ENCODE results near the gene CC2D2B.
"Not testable (repeated sequence)": the region's sequence is repeated elsewhere in the genome, so short reads cannot be mapped to it uniquely, and the experiment has no call there.

CC2D2B gene

GRCh38 chr10:96022739-96023138 is 115.0 kb downstream of the CC2D2B start:
- DNase-seq: no peak

- DNase-seq: no peak
Measured at GRCh38 chr10:96023168-96023567, 115.4 kb downstream of the CC2D2B start.

- DNase-seq: no peak
Measured at GRCh38 chr10:96025566-96025965, 117.8 kb downstream of the CC2D2B start.

GRCh38 chr10:96034625-96035024 is 126.8 kb downstream of the CC2D2B start:
- no peak for DNase-seq

GRCh38 chr10:96038476-96039387 is 131.0 kb downstream of the CC2D2B start:
- no peak for DNase-seq

- DNase-seq: no peak
Measured at GRCh38 chr10:96041146-96041545, 133.4 kb downstream of the CC2D2B start.

GRCh38 chr10:96043033-96043892 is 135.5 kb downstream of the CC2D2B start, which contains the start of gene CCNJ:
Gene CCNJ (plus strand): TSS chr10:96043583. CDS start chr10:96044394, 811 bp downstream.
- DNase-seq: peak; percentile 95

GRCh38 chr10:96043893-96044715 is 136.3 kb downstream of the CC2D2B start:
- DNase-seq: peak; percentile 93

- DNase-seq: no peak
Measured at GRCh38 chr10:96044736-96045135, 137.0 kb downstream of the CC2D2B start.

- DNase-seq: no peak
Measured at GRCh38 chr10:96046546-96046945, 138.8 kb downstream of the CC2D2B start.

GRCh38 chr10:96047004-96047649 is 139.4 kb downstream of the CC2D2B start:
- DNase-seq: no peak

GRCh38 chr10:96047925-96048324 is 140.2 kb downstream of the CC2D2B start:
- not testable (repeated sequence) for DNase-seq

- DNase-seq: no peak
Measured at GRCh38 chr10:96049340-96049739, 141.6 kb downstream of the CC2D2B start.

- no peak for DNase-seq
Measured at GRCh38 chr10:96053985-96054384, 146.2 kb downstream of the CC2D2B start.

GRCh38 chr10:96056787-96057186 is 149.0 kb downstream of the CC2D2B start:
- DNase-seq: no peak

GRCh38 chr10:96061232-96061631 is 153.5 kb downstream of the CC2D2B start:
- no peak for DNase-seq

- no peak for DNase-seq
Measured at GRCh38 chr10:96072674-96073073, 164.9 kb downstream of the CC2D2B start.

- DNase-seq: no peak
Measured at GRCh38 chr10:96073722-96074121, 165.9 kb downstream of the CC2D2B start.

- DNase-seq: no peak
Measured at GRCh38 chr10:96074776-96075175, 167.0 kb downstream of the CC2D2B start.

- DNase-seq: no peak
Measured at GRCh38 chr10:96075977-96076376, 168.2 kb downstream of the CC2D2B start.

GRCh38 chr10:96077156-96077555 is 169.4 kb downstream of the CC2D2B start:
- DNase-seq: no peak

GRCh38 chr10:96082153-96082552 is 174.4 kb downstream of the CC2D2B start:
- DNase-seq: no peak
